Osteocyte (in vitro differentiated cells): ENCODE data around the gene TDRD7. TPM values are rescaled to one million over a fixed set of nuclear protein-coding genes. Genes with fewer than 3 reads are reported as not detected.

Experiments
- DNase-seq: peaks from one replicate; pipeline ENCODE4 v3.0.0; 2021; ENCODE audit warnings: mixed read lengths; ENCODE audit not compliant: unreplicated experiment; ENCODE audit errors: extremely low spot score
- H3K27ac Mint-ChIP-seq: one replicate; pipeline ENCODE4 v1.8.0; 2021; ENCODE audit warnings: mild to moderate bottlenecking, mixed read lengths; ENCODE audit not compliant: unreplicated experiment
- H3K27me3 Mint-ChIP-seq: one replicate; pipeline ENCODE4 v1.8.0; 2021; ENCODE audit warnings: mixed read lengths; ENCODE audit not compliant: unreplicated experiment
- H3K36me3 Mint-ChIP-seq: one replicate; pipeline ENCODE4 v1.8.0; 2021; ENCODE audit warnings: mixed read lengths; ENCODE audit not compliant: unreplicated experiment
- H3K4me1 Mint-ChIP-seq: one replicate; pipeline ENCODE4 v1.8.0; 2021; ENCODE audit warnings: mixed read lengths; ENCODE audit not compliant: unreplicated experiment
- H3K4me3 Mint-ChIP-seq: one replicate; pipeline ENCODE4 v1.8.0; 2021; ENCODE audit warnings: mild to moderate bottlenecking, moderate library complexity, mixed read lengths; ENCODE audit not compliant: unreplicated experiment
- H3K9me3 Mint-ChIP-seq: one replicate; pipeline ENCODE4 v1.8.0; 2021; ENCODE audit warnings: mixed read lengths; ENCODE audit not compliant: unreplicated experiment
- CTCF ChIP-seq: fragments of 200-600 bp; sonication (generic); IDR thresholded peaks from 2 replicates; pipeline ENCODE4 v1.5.0; 2021; ENCODE audit warnings: antibody characterized with exemption, mild to moderate bottlenecking, moderate library complexity
- total RNA-seq: library from RNA; stranded (reverse); gene quantifications from 2 replicates; pipeline ENCODE4 v1.2.1, GENCODE V29; 2021

TDRD7 gene
- total RNA-seq, 1 donor from 2014 or later: 8.6 TPM

DNA sequence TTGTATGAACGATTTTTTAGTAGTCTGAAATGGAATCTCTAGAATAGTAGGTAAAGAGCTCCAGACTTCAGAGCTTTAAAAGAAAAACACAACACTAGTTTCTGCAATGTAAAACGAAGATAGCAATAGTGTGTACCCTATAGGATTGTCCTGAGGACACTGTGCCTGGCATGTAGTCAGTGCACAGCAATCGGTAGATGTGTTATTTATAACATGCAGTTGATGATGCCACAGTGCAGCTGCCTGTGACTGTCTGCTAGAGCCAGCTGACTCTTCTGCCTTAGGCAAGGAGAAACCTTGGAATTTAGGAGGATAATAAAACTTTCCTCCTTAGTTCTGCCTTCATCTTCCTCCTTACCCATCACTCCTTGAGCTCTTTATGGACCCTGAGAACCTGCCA lies 61.8 kb downstream of the TDRD7 start:
- Mint-ChIP-seq H3K9me3 (no peaks in the 10 kb centered on the region), H3K36me3 (peaks cover 20% of the 10 kb centered on the region), H3K27ac (no peak overlapping the region), H3K4me1 (no peaks in the 10 kb centered on the region), H3K27me3 (no peaks in the 10 kb centered on the region), H3K4me3 (no peak overlapping the region)
- no peak for DNase-seq
- TF ChIP-seq CTCF: no peak

GRCh38 chr9:97474372-97474925 lies 62.6 kb downstream of the TDRD7 start:
- Mint-ChIP-seq H3K9me3 (no peaks in the 10 kb centered on the region), H3K36me3 (peaks cover 25% of the 10 kb centered on the region), H3K4me1 (no peaks in the 10 kb centered on the region), H3K27ac (no peak overlapping the region), H3K4me3 (no peak overlapping the region), H3K27me3 (no peaks in the 10 kb centered on the region)
- no peak for TF ChIP-seq CTCF
- no peak for DNase-seq

- no peak for DNase-seq
- Mint-ChIP-seq H3K9me3 (no peaks in the 10 kb centered on the region), H3K4me3 (no peak overlapping the region), H3K4me1 (no peaks in the 10 kb centered on the region), H3K27me3 (no peaks in the 10 kb centered on the region), H3K36me3 (peaks cover 25% of the 10 kb centered on the region), H3K27ac (no peak overlapping the region)
- no peak for TF ChIP-seq CTCF
These were observed 63.2 kb downstream of the TDRD7 start for GRCh38 chr9:97475059-97475458.

DNA sequence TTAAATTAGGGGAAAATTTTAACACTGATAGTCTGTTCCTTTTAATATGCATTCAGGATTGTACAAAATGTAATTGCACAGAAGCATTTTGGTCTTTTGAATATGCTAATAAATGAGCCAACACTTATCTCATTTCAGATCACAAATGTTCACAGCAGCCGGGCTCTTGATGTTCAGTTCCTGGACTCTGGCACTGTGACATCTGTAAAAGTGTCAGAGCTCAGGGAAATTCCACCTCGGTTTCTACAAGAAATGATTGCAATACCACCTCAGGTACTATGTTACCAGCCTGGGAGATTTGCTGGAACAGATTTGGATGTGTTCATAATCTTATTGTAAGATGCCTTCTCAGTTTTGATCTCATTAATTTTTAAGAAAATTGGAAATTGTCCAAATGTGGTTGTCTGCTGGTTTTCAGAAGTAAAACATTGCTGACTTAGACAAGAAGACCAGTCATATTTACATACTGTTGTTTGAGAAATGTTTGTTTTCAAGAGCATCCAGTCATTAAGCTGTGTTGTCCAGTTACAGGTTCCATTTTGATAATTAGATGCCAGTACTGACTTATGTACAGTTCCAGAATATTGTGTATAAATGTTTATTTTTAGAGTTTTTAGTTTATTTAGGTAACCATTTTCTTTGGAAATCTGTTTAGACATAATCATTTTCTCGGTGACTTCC lies 66.5 kb downstream of the TDRD7 start:
- Mint-ChIP-seq H3K27ac (no peak overlapping the region), H3K4me3 (no peak overlapping the region), H3K4me1 (no peaks in the 10 kb centered on the region), H3K36me3 (peaks cover 27% of the 10 kb centered on the region), H3K9me3 (peaks cover 5% of the 10 kb centered on the region), H3K27me3 (no peaks in the 10 kb centered on the region)
- no peak for TF ChIP-seq CTCF
- DNase-seq: no peak

DNA sequence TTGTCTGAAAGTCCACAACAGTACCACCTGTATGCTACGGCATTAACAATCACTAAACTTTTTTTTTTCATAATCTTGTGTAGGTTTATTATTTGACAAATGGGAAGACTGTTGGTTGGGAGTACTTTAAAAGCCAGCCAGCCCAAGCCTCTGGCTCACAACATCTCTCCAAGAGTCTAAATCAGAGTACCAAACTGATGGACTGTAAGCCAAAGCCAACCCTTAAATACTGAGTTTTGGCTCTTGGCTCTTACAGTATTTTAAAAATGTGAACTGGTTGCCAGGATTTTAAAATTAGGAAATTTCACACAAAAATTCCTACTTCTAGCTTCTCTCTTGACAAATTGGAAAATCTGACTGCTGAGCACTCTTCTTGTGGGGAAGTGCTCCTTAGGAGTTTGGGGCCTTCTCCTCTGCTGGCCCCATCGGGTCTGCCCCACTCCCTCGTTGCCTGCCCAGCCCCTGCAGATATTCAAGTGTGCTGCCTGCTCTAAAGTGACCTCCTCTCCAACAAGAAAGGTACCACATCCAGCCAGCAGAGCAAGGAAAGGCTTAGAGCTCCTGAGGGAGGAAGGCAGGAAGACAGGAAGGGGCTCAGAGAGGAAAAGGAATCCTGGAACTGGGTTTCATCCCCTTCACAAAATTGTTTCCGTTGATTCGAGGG lies 67.7 kb downstream of the TDRD7 start:
- H3K27me3 Mint-ChIP-seq: no peaks in the 10 kb centered on the region
- H3K36me3 Mint-ChIP-seq: peaks cover 30% of the 10 kb centered on the region
- no peak overlapping the region for H3K27ac Mint-ChIP-seq
- peaks cover 5% of the 10 kb centered on the region for H3K9me3 Mint-ChIP-seq
- no peak for DNase-seq
- H3K4me3 Mint-ChIP-seq: no peak overlapping the region
- no peaks in the 10 kb centered on the region for H3K4me1 Mint-ChIP-seq
- TF ChIP-seq CTCF: no peak
